ENCODE measurements around the gene COL7A1.

COL7A1 gene

DNA sequence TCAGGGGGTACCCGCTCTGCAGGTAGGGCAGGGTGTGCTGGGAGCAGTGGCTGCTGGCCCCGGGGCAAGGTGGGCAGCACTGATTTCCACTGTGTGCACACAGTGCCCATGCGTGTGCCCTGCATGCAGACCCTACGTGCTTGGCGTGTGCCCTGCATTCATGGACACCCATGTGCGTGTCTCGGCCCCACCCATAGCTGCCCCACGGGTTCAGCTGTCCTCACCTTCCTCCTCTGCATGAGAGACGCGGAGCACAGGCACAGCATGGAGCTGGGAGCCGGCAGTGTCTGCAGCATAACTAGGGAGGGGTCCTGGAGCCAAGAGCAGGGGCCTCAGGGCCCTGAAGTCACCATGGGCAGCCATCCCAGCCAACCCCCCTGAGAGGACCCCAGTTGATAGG, 29.9 kb downstream of the COL7A1 start:
- H4K91ac ChIP-seq (ENCODE audit: low read depth, low read length, poor library complexity): peak overlapping the region; percentile 8
- no peak overlapping the region for H3K4me3 ChIP-seq (ENCODE audit: low read length in 2 of 2)
- no CpG with 5 or more reads among the region's 11 CpGs for WGBS, 2 donors (ENCODE audit: extremely low coverage in 2 of 2, insufficient read length in 2 of 2, insufficient replicate concordance in 1 of 2)
- H3K14ac ChIP-seq (ENCODE audit: low read length): peak overlapping the region; percentile 26
- no peaks in the 10 kb centered on the region for H3K27me3 ChIP-seq (ENCODE audit: control insufficient read depth in 3 of 3, insufficient read depth in 3 of 3, low read depth in 1 of 3, low read length in 3 of 3)
- H2BK120ac ChIP-seq (ENCODE audit: low read depth, low read length): no peak overlapping the region
- peak overlapping the region; percentile 30 for H3K18ac ChIP-seq (ENCODE audit: low read length)
- no peak overlapping the region for H3K27ac ChIP-seq (replicated peaks; ENCODE audit: low read length)
- no peak overlapping the region for H2BK15ac ChIP-seq (ENCODE audit: low read length)
- peaks cover 28 to 29% of the 10 kb centered on the region in 2 donors for H3K4me1 ChIP-seq (ENCODE audit: control insufficient read depth in 2 of 2, insufficient read depth in 1 of 2, low read depth in 1 of 2, low read length in 2 of 2)
- H3K79me1 ChIP-seq (ENCODE audit: low read depth, low read length): no peaks in the 10 kb centered on the region
- H3K36me3 ChIP-seq (replicated peaks in 1 of 2; ENCODE audit: control insufficient read depth in 2 of 2, insufficient read depth in 2 of 2, low read length in 2 of 2): peaks cover 0 to 5% of the 10 kb centered on the region in 2 donors
- DNase-seq (ENCODE audit: low spot score): no peak
- peak overlapping the region; percentile 89 for H2AK5ac ChIP-seq (ENCODE audit: low read depth, low read length)
- no peak overlapping the region for H3K4ac ChIP-seq (ENCODE audit: low read length)
- H2AFZ ChIP-seq (ENCODE audit: low read length): no peak overlapping the region
- no peak overlapping the region for H3K9ac ChIP-seq (ENCODE audit: low read depth, low read length, poor library complexity)
- H3K23ac ChIP-seq (ENCODE audit: low read depth, low read length, poor library complexity): peak overlapping the region; percentile 66
- H4K8ac ChIP-seq (ENCODE audit: low read depth, low read length): peak overlapping the region; percentile 26
- no peak overlapping the region for H2BK5ac ChIP-seq (ENCODE audit: low read length)
- H3K4me2 ChIP-seq (ENCODE audit: insufficient read depth, low read length, poor library complexity, severe bottlenecking): no peak overlapping the region
- H2BK12ac ChIP-seq (ENCODE audit: low read length): no peak overlapping the region
- no peaks in the 10 kb centered on the region for H3K9me3 ChIP-seq (replicated peaks in 1 of 2; ENCODE audit: control insufficient read depth in 2 of 2, insufficient read depth in 1 of 2, low read depth in 1 of 2, low read length in 2 of 2)

DNA sequence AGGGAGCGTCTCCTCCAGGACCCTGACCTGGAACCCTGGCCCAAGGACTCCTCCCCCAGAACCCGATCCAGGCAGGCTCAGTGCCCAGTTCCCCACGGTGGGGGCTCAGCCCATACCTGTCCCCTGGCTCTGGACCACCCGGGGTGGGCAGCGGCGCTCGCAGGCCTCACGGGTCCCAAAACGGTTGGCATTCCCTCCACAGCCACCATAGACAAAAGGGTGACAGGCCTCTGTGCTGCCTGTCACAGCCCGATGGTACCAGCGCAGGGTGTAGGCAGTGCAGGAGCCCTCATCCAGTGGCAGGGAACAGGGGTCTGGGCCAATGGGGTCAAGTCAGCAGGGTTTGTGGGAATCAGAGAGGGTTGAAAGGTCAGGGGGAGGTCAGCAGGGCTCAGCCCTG, 30.5 kb downstream of the COL7A1 start:
- Histone ChIP-seq H2BK12ac (ENCODE audit: low read length) (peak overlapping the region; percentile 78), H2AFZ (ENCODE audit: low read length) (no peak overlapping the region), H3K4me3 (ENCODE audit: low read length in 2 of 2) (no peak overlapping the region), H3K27ac (replicated peaks; ENCODE audit: low read length) (no peak overlapping the region), H4K8ac (ENCODE audit: low read depth, low read length) (no peak overlapping the region), H2BK5ac (ENCODE audit: low read length) (no peak overlapping the region), H3K4me1 (ENCODE audit: control insufficient read depth in 2 of 2, insufficient read depth in 1 of 2, low read depth in 1 of 2, low read length in 2 of 2) (peaks cover 32 to 33% of the 10 kb centered on the region in 2 donors), H3K4ac (ENCODE audit: low read length) (no peak overlapping the region), H2BK120ac (ENCODE audit: low read depth, low read length) (no peak overlapping the region), H4K91ac (ENCODE audit: low read depth, low read length, poor library complexity) (no peak overlapping the region), H3K27me3 (ENCODE audit: control insufficient read depth in 3 of 3, insufficient read depth in 3 of 3, low read depth in 1 of 3, low read length in 3 of 3) (no peaks in the 10 kb centered on the region), H3K14ac (ENCODE audit: low read length) (peak overlapping the region; percentile 26), H3K4me2 (ENCODE audit: insufficient read depth, low read length, poor library complexity, severe bottlenecking) (no peak overlapping the region), H2BK15ac (ENCODE audit: low read length) (peak overlapping the region; percentile 65), H2AK5ac (ENCODE audit: low read depth, low read length) (peak overlapping the region; percentile 89), H3K18ac (ENCODE audit: low read length) (no peak overlapping the region), H3K79me1 (ENCODE audit: low read depth, low read length) (no peaks in the 10 kb centered on the region), H3K36me3 (replicated peaks in 1 of 2; ENCODE audit: control insufficient read depth in 2 of 2, insufficient read depth in 2 of 2, low read length in 2 of 2) (peaks cover 0 to 4% of the 10 kb centered on the region in 2 donors), H3K9ac (ENCODE audit: low read depth, low read length, poor library complexity) (no peak overlapping the region), H3K9me3 (replicated peaks in 1 of 2; ENCODE audit: control insufficient read depth in 2 of 2, insufficient read depth in 1 of 2, low read depth in 1 of 2, low read length in 2 of 2) (no peaks in the 10 kb centered on the region), H3K23ac (ENCODE audit: low read depth, low read length, poor library complexity) (no peak overlapping the region)
- WGBS, 2 donors (ENCODE audit: extremely low coverage in 2 of 2, insufficient read length in 2 of 2, insufficient replicate concordance in 1 of 2): no CpG with 5 or more reads among the region's 11 CpGs
- no peak for DNase-seq (ENCODE audit: low spot score)

DNA sequence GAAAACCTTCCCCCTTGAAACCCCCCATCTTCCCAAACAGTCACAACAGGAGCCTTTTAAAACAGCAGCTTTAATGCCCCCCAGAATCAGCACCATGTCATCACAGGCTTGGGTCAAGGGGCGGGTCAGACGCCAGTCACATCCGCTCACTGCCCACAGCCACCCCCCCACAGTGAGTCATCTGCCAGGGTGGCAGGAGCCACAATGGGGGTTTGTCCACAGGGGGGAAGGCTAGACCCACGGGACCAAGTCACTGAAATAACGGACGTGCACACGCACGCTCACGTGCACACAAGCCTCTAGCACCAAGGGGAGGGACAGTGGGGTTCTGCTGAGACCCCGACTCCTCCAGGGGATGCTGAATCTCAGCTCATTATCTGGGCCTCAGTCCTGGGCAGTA, 31.1 kb downstream of the COL7A1 start:
- H2BK12ac ChIP-seq (ENCODE audit: low read length): no peak overlapping the region
- H3K27me3 ChIP-seq (ENCODE audit: control insufficient read depth in 3 of 3, insufficient read depth in 3 of 3, low read depth in 1 of 3, low read length in 3 of 3): no peaks in the 10 kb centered on the region
- H3K27ac ChIP-seq (replicated peaks; ENCODE audit: low read length): no peak overlapping the region
- H2BK120ac ChIP-seq (ENCODE audit: low read depth, low read length): no peak overlapping the region
- peak overlapping the region; percentile 58 for H2BK5ac ChIP-seq (ENCODE audit: low read length)
- no peak overlapping the region for H3K14ac ChIP-seq (ENCODE audit: low read length)
- H2AFZ ChIP-seq (ENCODE audit: low read length): no peak overlapping the region
- H3K4me2 ChIP-seq (ENCODE audit: insufficient read depth, low read length, poor library complexity, severe bottlenecking): no peak overlapping the region
- no peaks in the 10 kb centered on the region for H3K79me1 ChIP-seq (ENCODE audit: low read depth, low read length)
- H3K4ac ChIP-seq (ENCODE audit: low read length): no peak overlapping the region
- peak overlapping the region; percentile 60 for H3K18ac ChIP-seq (ENCODE audit: low read length)
- H2BK15ac ChIP-seq (ENCODE audit: low read length): peak overlapping the region; percentile 65
- H3K9me3 ChIP-seq (replicated peaks in 1 of 2; ENCODE audit: control insufficient read depth in 2 of 2, insufficient read depth in 1 of 2, low read depth in 1 of 2, low read length in 2 of 2): no peaks in the 10 kb centered on the region
- peak overlapping the region; percentile 56 for H3K9ac ChIP-seq (ENCODE audit: low read depth, low read length, poor library complexity)
- peaks cover 0 to 4% of the 10 kb centered on the region in 2 donors for H3K36me3 ChIP-seq (replicated peaks in 1 of 2; ENCODE audit: control insufficient read depth in 2 of 2, insufficient read depth in 2 of 2, low read length in 2 of 2)
- no peak overlapping the region for H3K4me3 ChIP-seq (ENCODE audit: low read length in 2 of 2)
- no CpG with 5 or more reads among the region's 10 CpGs for WGBS, 2 donors (ENCODE audit: extremely low coverage in 2 of 2, insufficient read length in 2 of 2, insufficient replicate concordance in 1 of 2)
- peak overlapping the region; percentile 64 for H4K91ac ChIP-seq (ENCODE audit: low read depth, low read length, poor library complexity)
- H4K8ac ChIP-seq (ENCODE audit: low read depth, low read length): peak overlapping the region; percentile 31
- peak overlapping the region; percentile 14 for H3K23ac ChIP-seq (ENCODE audit: low read depth, low read length, poor library complexity)
- DNase-seq (ENCODE audit: low spot score): no peak
- peak overlapping the region; percentile 89 for H2AK5ac ChIP-seq (ENCODE audit: low read depth, low read length)
- peaks cover 32 to 33% of the 10 kb centered on the region in 2 donors for H3K4me1 ChIP-seq (ENCODE audit: control insufficient read depth in 2 of 2, insufficient read depth in 1 of 2, low read depth in 1 of 2, low read length in 2 of 2)

DNA sequence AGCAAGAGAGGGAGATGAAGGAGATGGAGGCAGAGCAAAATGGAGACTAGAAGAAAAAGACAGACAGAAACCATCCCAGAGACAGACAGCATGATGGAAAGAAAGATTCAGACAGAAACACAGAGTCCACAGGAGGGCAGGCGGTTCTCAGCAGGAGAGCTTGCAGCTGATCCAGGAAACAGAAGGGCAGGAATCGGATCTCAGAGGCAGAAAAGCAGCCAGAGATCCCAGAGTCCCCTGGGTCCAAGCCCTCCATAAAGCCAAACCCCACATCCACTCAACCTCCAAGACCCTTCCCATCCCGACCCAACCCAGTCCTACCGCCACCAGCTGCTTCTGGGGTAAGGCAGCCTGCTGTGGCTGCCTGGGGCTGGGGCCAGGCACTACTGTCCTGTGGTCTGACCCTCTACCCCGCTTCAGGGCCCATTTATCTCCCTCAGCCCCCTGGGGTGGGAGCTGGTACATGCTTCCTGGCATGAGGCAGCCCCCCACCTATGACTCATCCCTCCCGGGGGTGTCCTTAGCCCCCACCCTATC, 31.7 kb downstream of the COL7A1 start, which contains the start of gene UCN2:
UCN2 (minus strand) TSS at position 400 of the 537 bp plus-strand sequence. CDS start 657 bp downstream, outside the sequence.
- Histone ChIP-seq H4K8ac (ENCODE audit: low read depth, low read length) (peak within 1 kb of the TSS; percentile 66), H3K4me2 (ENCODE audit: insufficient read depth, low read length, poor library complexity, severe bottlenecking) (no peak within 1 kb of the TSS), H4K91ac (ENCODE audit: low read depth, low read length, poor library complexity) (peak within 1 kb of the TSS; percentile 64), H3K9me3 (replicated peaks in 1 of 2; ENCODE audit: control insufficient read depth in 2 of 2, insufficient read depth in 1 of 2, low read depth in 1 of 2, low read length in 2 of 2) (no peaks in the 10 kb centered on the region), H2BK15ac (ENCODE audit: low read length) (peak within 1 kb of the TSS; percentile 96), H2BK120ac (ENCODE audit: low read depth, low read length) (no peak within 1 kb of the TSS), H2BK5ac (ENCODE audit: low read length) (peak within 1 kb of the TSS; percentile 58), H2BK12ac (ENCODE audit: low read length) (no peak within 1 kb of the TSS), H3K4ac (ENCODE audit: low read length) (peak within 1 kb of the TSS; percentile 61), H3K4me1 (ENCODE audit: control insufficient read depth in 2 of 2, insufficient read depth in 1 of 2, low read depth in 1 of 2, low read length in 2 of 2) (peaks cover 32 to 34% of the 10 kb centered on the region in 2 donors), H3K23ac (ENCODE audit: low read depth, low read length, poor library complexity) (peak within 1 kb of the TSS; percentile 39), H2AK5ac (ENCODE audit: low read depth, low read length) (peak within 1 kb of the TSS; percentile 95), H3K4me3 (ENCODE audit: low read length in 2 of 2) (no peak within 1 kb of the TSS), H3K27ac (replicated peaks; ENCODE audit: low read length) (peak within 1 kb of the TSS; percentile 7), H3K14ac (ENCODE audit: low read length) (peak within 1 kb of the TSS; percentile 78), H3K36me3 (replicated peaks in 1 of 2; ENCODE audit: control insufficient read depth in 2 of 2, insufficient read depth in 2 of 2, low read length in 2 of 2) (peaks cover 0 to 4% of the 10 kb centered on the region in 2 donors), H3K9ac (ENCODE audit: low read depth, low read length, poor library complexity) (peak within 1 kb of the TSS; percentile 56), H3K18ac (ENCODE audit: low read length) (peak within 1 kb of the TSS; percentile 86), H3K27me3 (ENCODE audit: control insufficient read depth in 3 of 3, insufficient read depth in 3 of 3, low read depth in 1 of 3, low read length in 3 of 3) (no peaks in the 10 kb centered on the region), H3K79me1 (ENCODE audit: low read depth, low read length) (no peaks in the 10 kb centered on the region), H2AFZ (ENCODE audit: low read length) (peak within 1 kb of the TSS; percentile 67)
- WGBS, 2 donors (ENCODE audit: extremely low coverage in 2 of 2, insufficient read length in 2 of 2, insufficient replicate concordance in 1 of 2): no CpG with 5 or more reads among the region's 6 CpGs
- DNase-seq (ENCODE audit: low spot score): no peak
